Activated CD4-positive, alpha-beta memory T cell treated with anti-CD3 and anti-CD28 coated beads for 36 hours (primary cell): ENCODE results near the gene OS9. TPM values are rescaled to one million over a fixed set of nuclear protein-coding genes. Genes with fewer than 3 reads are reported as not detected.

Experiments
- CTCF ChIA-PET: fragments of 350-600 bp; sonication (Branson Sonifier 250); formaldehyde crosslinking; loops from one replicate; lab custom pipeline; 2021; ENCODE audit warnings: antibody characterized with exemption, inconsistent platforms; lab: Charles Lee
- POLR2A ChIA-PET: fragments of 350-600 bp; sonication (Branson Sonifier 250); formaldehyde crosslinking; loops from one replicate; lab custom pipeline; 2021; ENCODE audit warnings: antibody characterized with exemption; lab: Charles Lee
- DNase-seq: peaks from one replicate; pipeline ENCODE4 v3.0.0-alpha.2; 2020
- H3K27ac Mint-ChIP-seq: one replicate; pipeline ENCODE4 v1.8.0; 2021; ENCODE audit warnings: mixed read lengths
- H3K27me3 Mint-ChIP-seq: one replicate; pipeline ENCODE4 v1.8.0; 2021; ENCODE audit warnings: mixed read lengths
- H3K36me3 Mint-ChIP-seq: one replicate; pipeline ENCODE4 v1.8.0; 2021; ENCODE audit warnings: mixed read lengths
- H3K4me1 Mint-ChIP-seq: one replicate; pipeline ENCODE4 v1.8.0; 2021; ENCODE audit warnings: low read depth, mixed read lengths
- H3K4me3 Mint-ChIP-seq: one replicate; pipeline ENCODE4 v1.8.0; 2021; ENCODE audit warnings: mild to moderate bottlenecking, mixed read lengths
- H3K9me3 Mint-ChIP-seq: one replicate; pipeline ENCODE4 v1.8.0; 2021; ENCODE audit warnings: mixed read lengths
- intact Hi-C: fragments of 100-400 bp; cut with micrococcal nuclease; formaldehyde crosslinking; loops from one replicate; pipeline ENCODE4 v1.15.1; 2023
- total RNA-seq, 2 experiments: library from RNA; stranded (reverse); gene quantifications; one replicate each; pipeline ENCODE4 v1.2.3, GENCODE V29; 2021

The OS9 gene
- total RNA-seq, 2 experiments from 2014 or later = 73.4 to 74.8 TPM

DNA sequence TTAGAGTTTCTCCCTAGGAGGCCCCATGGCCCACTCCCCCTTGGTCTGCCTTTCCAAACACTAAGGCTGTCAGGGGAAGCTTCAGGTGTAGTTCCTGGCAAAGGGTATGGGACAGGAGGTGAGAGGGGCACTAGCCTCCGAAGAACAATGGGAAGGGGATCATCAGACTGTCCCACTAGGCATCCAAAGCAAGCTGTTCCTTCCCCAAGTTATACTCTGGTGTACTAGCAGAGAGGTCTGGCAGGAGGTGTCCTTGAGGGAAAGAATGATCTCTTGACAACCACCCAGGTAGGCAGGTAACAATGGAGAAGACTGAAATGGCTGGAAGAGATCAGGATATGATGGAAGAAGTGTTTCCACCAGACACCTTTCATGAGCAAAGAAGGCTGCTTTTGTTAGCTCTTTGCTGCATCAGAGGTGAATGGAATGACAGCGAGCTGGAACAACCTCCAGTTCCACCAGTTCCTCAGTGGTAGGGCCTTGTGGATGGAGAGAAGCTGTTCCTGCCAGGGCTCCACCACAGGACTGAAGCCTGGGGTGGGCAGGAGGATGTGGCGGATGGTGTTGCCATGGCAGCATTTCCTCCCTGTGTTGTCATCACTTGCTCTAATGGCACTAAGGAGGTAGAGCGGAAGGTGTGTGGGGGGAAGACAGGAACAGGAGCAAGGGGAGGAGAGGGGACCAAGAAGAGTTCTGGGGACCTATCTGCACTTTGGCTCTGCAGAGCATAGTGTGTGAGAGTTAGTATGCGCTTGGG, 46.9 kb downstream of the OS9 start:
- DNase-seq = peak; percentile 91
- Mint-ChIP-seq H3K27me3 (no peaks in the 10 kb centered on the region), H3K9me3 (no peaks in the 10 kb centered on the region), H3K36me3 (peaks cover 15% of the 10 kb centered on the region), H3K4me1 (peaks cover 59% of the 10 kb centered on the region), H3K27ac (peak overlapping the region; percentile 94), H3K4me3 (peak overlapping the region; percentile 98)
- ChIA-PET CTCF (interaction anchor here (0.7 to 2.4 kb wide), 10 partner anchors 11 to 285 kb away, joined by 3 to 16 read pairs (median 6); partner anchors contain the start of genes B4GALNT1, CDK4 and OS9), POLR2A (interaction anchor here (0.8 to 3.0 kb wide), 4 partner anchors 11 to 106 kb away, joined by 3 to 11 read pairs (median 6); partner anchors contain the start of genes CDK4 and OS9)
- intact Hi-C loops = loop anchor here (1.0 to 5.0 kb wide), 3 partner anchors 109 to 194 kb away; partner anchors contain the start of genes B4GALNT1 and DCTN2

- ChIA-PET POLR2A (interaction anchor here (0.8 to 3.0 kb wide), 5 partner anchors 11 to 107 kb away, joined by 3 to 11 read pairs (median 3); partner anchors contain the start of genes CDK4 and OS9), CTCF (interaction anchor here (0.7 to 2.4 kb wide), 13 partner anchors 11 to 285 kb away, joined by 3 to 16 read pairs (median 4); partner anchors contain the start of genes B4GALNT1, CDK4, GLI1 and OS9)
- DNase-seq = no peak
- no peaks in the 10 kb centered on the region for H3K27me3 Mint-ChIP-seq
- H3K4me3 Mint-ChIP-seq = peak overlapping the region; percentile 98
- intact Hi-C loops = loop anchor here (1.0 to 5.0 kb wide), 3 partner anchors 109 to 194 kb away; partner anchors contain the start of genes B4GALNT1 and DCTN2
- peaks cover 18% of the 10 kb centered on the region for H3K36me3 Mint-ChIP-seq
- peak overlapping the region; percentile 94 for H3K27ac Mint-ChIP-seq
- peaks cover 62% of the 10 kb centered on the region for H3K4me1 Mint-ChIP-seq
- H3K9me3 Mint-ChIP-seq = no peaks in the 10 kb centered on the region
These were observed 47.5 kb downstream of the OS9 start for GRCh38 chr12:57741413-57741789.

DNA sequence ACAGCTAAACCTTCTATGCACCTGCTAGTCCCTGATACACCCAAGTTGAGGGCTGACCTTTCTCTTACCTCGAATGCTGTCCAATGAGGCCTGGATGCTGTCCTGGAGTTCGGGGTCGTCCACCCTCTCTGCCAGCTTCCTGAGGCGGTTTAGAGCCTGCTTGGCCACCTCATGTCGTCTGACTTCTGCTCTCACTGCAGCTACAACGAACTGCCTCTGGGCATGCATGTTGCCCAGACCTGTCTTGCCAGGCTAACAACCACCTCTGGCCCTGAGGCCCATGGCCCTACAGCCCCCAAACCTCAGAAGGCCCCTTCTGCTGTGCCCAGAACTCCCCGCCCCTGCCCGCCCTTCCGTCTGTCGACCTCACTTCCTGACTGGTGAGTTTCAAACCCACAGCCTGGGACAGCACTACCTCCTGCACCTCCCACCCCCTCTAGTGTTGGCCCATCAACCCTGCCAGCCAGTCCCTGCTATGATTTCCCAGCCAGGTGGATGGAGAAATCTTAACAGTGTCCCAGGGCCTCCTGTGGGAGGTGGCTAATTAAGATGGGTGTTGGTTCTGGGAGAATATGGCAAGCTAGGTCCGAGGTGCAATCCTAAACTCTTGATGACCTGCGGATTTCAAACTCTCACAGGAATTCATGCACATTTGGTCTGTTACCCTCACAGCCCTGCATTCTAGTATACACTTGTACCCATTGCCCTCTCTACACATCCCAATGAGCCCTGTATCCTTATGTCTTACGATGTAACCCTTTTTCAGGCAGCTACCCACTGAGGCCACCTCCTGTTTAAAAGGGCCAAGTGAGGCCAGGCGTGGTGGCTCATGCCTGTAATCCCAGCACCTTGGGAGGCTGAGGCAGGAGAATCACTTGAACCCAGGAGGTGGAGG, 48.2 kb downstream of the OS9 start:
- Mint-ChIP-seq H3K9me3 (no peaks in the 10 kb centered on the region), H3K4me1 (peaks cover 58% of the 10 kb centered on the region), H3K36me3 (peaks cover 15% of the 10 kb centered on the region), H3K27ac (peak overlapping the region; percentile 94), H3K27me3 (no peaks in the 10 kb centered on the region), H3K4me3 (peak overlapping the region; percentile 98)
- ChIA-PET POLR2A (interaction anchor here (0.8 to 3.0 kb wide), 5 partner anchors 10 to 107 kb away, joined by 3 to 11 read pairs (median 3); partner anchors contain the start of genes CDK4 and OS9), CTCF (interaction anchor here (0.7 to 2.4 kb wide), 13 partner anchors 10 to 286 kb away, joined by 3 to 16 read pairs (median 4); partner anchors contain the start of genes B4GALNT1, CDK4, GLI1 and OS9)
- DNase-seq = peak; percentile 91
- intact Hi-C loops = loop anchor here (1.0 to 5.0 kb wide), 3 partner anchors 110 to 195 kb away; partner anchors contain the start of genes B4GALNT1 and DCTN2

DNA sequence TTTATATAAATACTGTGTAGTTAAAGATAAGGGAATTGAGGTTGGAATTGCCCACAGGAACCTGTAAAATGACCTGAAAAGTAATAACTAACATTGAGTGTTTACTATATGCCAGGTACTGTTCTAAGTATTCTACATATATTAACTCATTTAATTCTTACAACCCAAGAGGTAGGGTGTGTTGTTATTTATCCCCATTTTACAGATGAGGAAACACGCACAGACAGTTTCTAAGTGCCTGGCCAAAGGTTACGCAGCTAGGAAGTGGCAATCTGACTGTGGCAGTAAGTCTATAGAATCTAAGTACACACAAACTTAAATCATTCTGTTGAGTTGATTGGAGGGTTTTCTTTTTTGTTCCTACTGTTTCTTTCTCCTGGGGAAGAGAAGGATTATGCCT, 49.8 kb downstream of the OS9 start:
- intact Hi-C loops = loop anchor here (1.0 to 5.0 kb wide), 7 partner anchors 9 to 265 kb away; partner anchors contain the start of genes ARHGAP9, B4GALNT1, CDK4 and DCTN2
- H3K4me1 Mint-ChIP-seq = peaks cover 58% of the 10 kb centered on the region
- no peak for DNase-seq
- H3K4me3 Mint-ChIP-seq = peak overlapping the region; percentile 93
- ChIA-PET POLR2A (interaction anchor here (3.0 kb wide), 1 partner anchor 8 kb away, joined by 10 read pairs; the partner anchor contains the start of gene CDK4), CTCF (interaction anchor here (3.2 kb wide), 1 partner anchor 13 kb away, joined by 14 read pairs; no protein-coding TSS in a partner anchor)
- peaks cover 26% of the 10 kb centered on the region for H3K36me3 Mint-ChIP-seq
- H3K27me3 Mint-ChIP-seq = no peaks in the 10 kb centered on the region
- peak overlapping the region; percentile 88 for H3K27ac Mint-ChIP-seq
- H3K9me3 Mint-ChIP-seq = no peaks in the 10 kb centered on the region

DNA sequence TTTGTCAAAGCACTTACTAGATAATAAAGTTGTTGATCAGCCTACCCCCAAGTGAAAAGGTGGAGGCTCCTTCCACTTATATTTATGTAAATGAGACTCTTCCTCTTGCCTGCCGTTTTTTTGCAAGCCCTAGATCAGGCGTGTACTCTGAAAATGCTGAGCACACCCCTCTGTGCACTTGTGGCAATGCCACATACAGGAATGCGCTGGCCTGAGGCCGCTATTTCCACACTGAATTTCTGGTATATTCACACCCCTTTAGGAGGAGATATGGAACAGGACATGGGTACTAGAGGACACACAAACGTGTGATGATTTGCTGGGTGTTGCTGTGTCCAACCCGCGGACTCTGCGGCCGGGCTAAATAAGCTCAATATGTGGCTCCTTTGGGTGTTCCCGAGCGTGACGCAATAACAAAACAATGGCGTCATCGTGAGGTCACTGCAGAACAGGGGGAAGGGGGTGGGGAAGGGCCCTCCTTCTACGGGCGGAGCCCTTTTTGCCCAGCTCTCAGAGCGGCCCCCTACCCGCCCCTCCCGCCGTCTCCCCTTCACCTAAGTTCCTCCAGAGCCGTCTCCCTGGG, 50.4 kb downstream of the OS9 start:
- Mint-ChIP-seq H3K9me3 (no peaks in the 10 kb centered on the region), H3K4me3 (peak overlapping the region; percentile 93), H3K4me1 (peaks cover 56% of the 10 kb centered on the region), H3K27me3 (no peaks in the 10 kb centered on the region), H3K36me3 (peaks cover 26% of the 10 kb centered on the region), H3K27ac (peak overlapping the region; percentile 88)
- ChIA-PET POLR2A (interaction anchor here (1.1 to 1.3 kb wide), 3 partner anchors 20 to 220 kb away, joined by 4 to 5 read pairs (median 4); partner anchors contain the start of genes EEF1AKMT3 and METTL1), CTCF (interaction anchor here (0.7 to 3.2 kb wide), 3 partner anchors 11 to 15 kb away, joined by 3 to 14 read pairs (median 7); partner anchors contain the start of gene MARCHF9)
- peak; percentile 89 for DNase-seq
- intact Hi-C loops = loop anchor here (1.0 to 5.0 kb wide), 7 partner anchors 8 to 265 kb away; partner anchors contain the start of genes ARHGAP9, B4GALNT1, CDK4 and DCTN2

GRCh38 chr12:57744777-57745484, 51.0 kb downstream of the OS9 start, which contains the start of gene TSPAN31:
Gene TSPAN31, plus strand, starts transcription at chr12:57745039. Its CDS starts 116 bp downstream, at chr12:57745155.
- peaks cover 50% of the 10 kb centered on the region for H3K4me1 Mint-ChIP-seq
- ChIA-PET CTCF (interaction anchor here (0.7 to 3.2 kb wide), 3 partner anchors 10 to 15 kb away, joined by 3 to 14 read pairs (median 7); partner anchors contain the start of gene MARCHF9), POLR2A (interaction anchor here (1.1 to 1.3 kb wide), 3 partner anchors 20 to 221 kb away, joined by 4 to 5 read pairs (median 4); partner anchors contain the start of genes EEF1AKMT3 and METTL1)
- peak within 1 kb of the TSS; percentile 93 for H3K4me3 Mint-ChIP-seq
- H3K27ac Mint-ChIP-seq = peak within 1 kb of the TSS; percentile 88
- no peaks in the 10 kb centered on the region for H3K27me3 Mint-ChIP-seq
- DNase-seq = peak; percentile 98
- peaks cover 26% of the 10 kb centered on the region for H3K36me3 Mint-ChIP-seq
- intact Hi-C loops = loop anchor here (1.0 to 5.0 kb wide), 7 partner anchors 7 to 266 kb away; partner anchors contain the start of genes ARHGAP9, B4GALNT1, CDK4 and DCTN2
- no peaks in the 10 kb centered on the region for H3K9me3 Mint-ChIP-seq

DNA sequence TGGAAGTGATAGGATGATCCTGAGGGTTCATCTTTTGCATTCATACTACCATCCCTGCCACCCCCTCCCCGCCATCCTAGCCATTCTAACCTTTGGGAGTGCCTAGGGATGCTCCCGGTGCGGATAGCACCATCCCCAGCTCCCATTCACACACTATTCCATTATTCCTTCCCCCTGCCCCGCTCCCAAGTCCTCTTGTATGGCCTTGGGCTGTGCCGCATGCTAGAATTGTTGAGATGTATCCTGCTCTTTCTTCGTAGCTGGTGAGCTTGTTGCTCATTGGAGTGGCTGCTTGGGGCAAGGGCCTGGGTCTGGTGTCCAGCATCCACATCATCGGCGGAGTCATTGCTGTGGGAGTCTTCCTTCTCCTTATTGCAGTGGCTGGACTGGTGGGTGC, 51.6 kb downstream of the OS9 start:
- CTCF ChIA-PET = interaction anchor here (1.4 to 3.2 kb wide), 2 partner anchors 11 to 14 kb away, joined by 7 to 14 read pairs; no protein-coding TSS in a partner anchor
- POLR2A ChIA-PET = interaction anchor here (1.1 to 1.3 kb wide), 3 partner anchors 19 to 221 kb away, joined by 4 to 5 read pairs (median 4); partner anchors contain the start of genes EEF1AKMT3 and METTL1
- Mint-ChIP-seq H3K27ac (peak overlapping the region; percentile 88), H3K9me3 (no peaks in the 10 kb centered on the region), H3K4me1 (peaks cover 52% of the 10 kb centered on the region), H3K36me3 (peaks cover 30% of the 10 kb centered on the region), H3K4me3 (peak overlapping the region; percentile 93), H3K27me3 (no peaks in the 10 kb centered on the region)
- intact Hi-C loops = loop anchor here (2.0 kb wide), 2 partner anchors 225 to 267 kb away; partner anchors contain the start of genes ARHGAP9 and DDIT3
- DNase-seq = no peak

DNA sequence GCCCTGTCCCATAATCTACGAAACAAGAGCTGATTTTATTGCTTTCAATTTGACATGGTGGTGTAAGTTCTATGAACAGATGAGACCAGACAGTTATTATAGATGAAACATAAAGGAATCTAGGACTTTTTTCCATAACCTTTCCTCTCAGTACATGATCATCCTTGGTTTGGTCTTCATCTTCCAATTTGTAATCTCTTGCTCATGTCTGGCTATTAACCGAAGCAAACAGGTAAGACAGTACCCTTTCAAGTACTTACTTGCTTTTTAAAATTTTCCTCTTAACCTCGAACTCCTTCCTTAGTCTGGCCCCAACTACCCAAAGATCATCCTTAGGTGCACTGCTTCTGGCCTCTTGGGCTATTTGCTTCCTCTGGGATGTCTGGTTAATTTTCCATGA, 52.1 kb downstream of the OS9 start:
- peak overlapping the region; percentile 88 for H3K27ac Mint-ChIP-seq
- H3K4me1 Mint-ChIP-seq = peaks cover 52% of the 10 kb centered on the region
- POLR2A ChIA-PET = no interaction called here
- H3K36me3 Mint-ChIP-seq = peaks cover 36% of the 10 kb centered on the region
- H3K4me3 Mint-ChIP-seq = peak overlapping the region; percentile 93
- no peaks in the 10 kb centered on the region for H3K27me3 Mint-ChIP-seq
- H3K9me3 Mint-ChIP-seq = no peaks in the 10 kb centered on the region
- CTCF ChIA-PET = interaction anchor here (3.2 kb wide), 1 partner anchor 10 kb away, joined by 14 read pairs; no protein-coding TSS in a partner anchor
- intact Hi-C loops = no loop called here
- no peak for DNase-seq

- intact Hi-C loops = no loop called here
- H3K27ac Mint-ChIP-seq = no peak overlapping the region
- no peaks in the 10 kb centered on the region for H3K9me3 Mint-ChIP-seq
- no peak for DNase-seq
- H3K27me3 Mint-ChIP-seq = no peaks in the 10 kb centered on the region
- ChIA-PET CTCF (interaction anchor here (1.0 to 1.4 kb wide), 2 partner anchors 11 to 165 kb away, joined by 3 to 5 read pairs; no protein-coding TSS in a partner anchor), POLR2A (no interaction called here)
- peaks cover 61% of the 10 kb centered on the region for H3K4me1 Mint-ChIP-seq
- no peak overlapping the region for H3K4me3 Mint-ChIP-seq
- H3K36me3 Mint-ChIP-seq = peaks cover 50% of the 10 kb centered on the region
These were observed 55.1 kb downstream of the OS9 start for GRCh38 chr12:57749061-57749460.
